NCI-H2029 treated with DMSO at 0.1 percent for 48 hours (cell line): Measurements from ENCODE around the gene MYBPC3.
"Not testable (repeated sequence)": the region's sequence is repeated elsewhere in the genome, so short reads cannot be mapped to it uniquely, and the experiment has no call there.

Experiments used
- DNase-seq: peaks from one replicate; lab custom pipeline; 2025; lab: John Stamatoyannopoulos, UW

Gene MYBPC3

DNA sequence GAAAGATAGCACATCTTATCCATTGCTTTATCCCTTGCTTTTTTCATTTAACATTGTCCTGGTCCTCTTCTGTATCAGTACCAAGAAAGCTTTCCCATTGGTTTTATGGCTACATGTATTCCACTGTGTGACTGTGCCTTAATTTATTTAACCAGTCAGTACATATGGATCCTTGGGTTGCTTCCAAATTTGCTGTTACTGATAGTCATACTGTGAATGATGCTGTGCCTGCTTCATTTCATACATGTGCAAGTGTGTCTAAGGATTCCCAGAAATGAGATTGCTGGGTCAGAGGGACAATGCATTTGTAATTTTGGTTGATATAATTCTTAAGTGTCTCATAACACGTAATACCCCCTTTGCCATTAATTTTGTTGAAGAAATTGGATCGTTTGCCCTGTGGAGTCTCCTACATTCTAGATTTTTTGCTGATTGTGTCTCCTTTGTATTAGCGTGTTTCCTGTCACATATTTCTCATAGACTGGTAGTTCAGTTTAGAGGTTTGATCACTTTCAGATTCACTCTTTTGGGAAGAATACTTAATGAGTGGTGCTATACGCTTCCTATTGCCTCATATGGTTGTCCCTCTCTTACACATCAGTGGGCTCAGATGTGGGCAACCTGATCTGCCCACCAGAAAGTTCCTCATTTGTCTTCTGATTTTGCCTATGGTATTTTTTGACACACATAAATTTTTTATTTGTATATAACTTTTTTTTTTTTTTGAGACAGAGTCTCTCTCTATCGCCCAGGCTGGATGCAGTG lies 35.3 kb downstream of the MYBPC3 start:
- DNase-seq = no peak

DNA sequence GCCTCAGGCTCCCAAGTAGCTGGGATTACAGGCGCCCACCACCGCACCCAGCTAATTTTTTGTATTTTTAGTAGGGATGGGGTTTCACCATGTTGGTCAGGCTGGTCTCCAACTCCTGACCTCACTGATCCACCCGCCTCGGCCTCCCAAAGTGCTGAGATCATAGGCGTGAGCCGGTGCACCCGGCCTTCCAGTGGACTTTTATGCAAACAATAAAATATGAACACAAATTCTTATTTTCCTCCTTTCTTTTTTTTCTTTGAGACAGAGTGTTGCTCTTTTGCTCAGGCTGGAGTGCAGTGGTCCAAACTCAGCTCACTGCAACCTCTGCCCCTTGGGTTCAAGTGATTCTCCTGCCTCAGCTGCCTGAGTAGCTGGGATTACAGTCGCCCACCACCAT lies 36.0 kb downstream of the MYBPC3 start:
- DNase-seq = not testable (repeated sequence)

DNA sequence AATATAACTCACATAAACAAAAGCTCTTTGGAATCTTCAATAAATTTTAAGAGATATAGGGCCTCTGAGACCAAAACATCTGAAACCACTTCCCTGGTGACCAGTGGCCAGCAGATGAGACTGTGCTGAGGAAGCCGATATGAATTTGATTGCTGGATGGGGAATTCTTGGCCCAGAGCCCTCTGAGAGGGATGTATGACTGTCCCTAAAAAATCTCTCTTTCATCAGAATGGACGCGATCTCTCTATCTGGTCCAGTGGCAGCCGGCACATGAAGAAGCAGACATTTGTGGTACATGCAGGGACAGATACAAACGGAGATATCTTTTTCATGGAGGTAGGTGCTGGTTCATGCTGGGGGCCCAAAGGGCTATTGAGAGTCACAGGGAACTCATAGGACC lies 37.5 kb downstream of the MYBPC3 start:
- no peak for DNase-seq

DNA sequence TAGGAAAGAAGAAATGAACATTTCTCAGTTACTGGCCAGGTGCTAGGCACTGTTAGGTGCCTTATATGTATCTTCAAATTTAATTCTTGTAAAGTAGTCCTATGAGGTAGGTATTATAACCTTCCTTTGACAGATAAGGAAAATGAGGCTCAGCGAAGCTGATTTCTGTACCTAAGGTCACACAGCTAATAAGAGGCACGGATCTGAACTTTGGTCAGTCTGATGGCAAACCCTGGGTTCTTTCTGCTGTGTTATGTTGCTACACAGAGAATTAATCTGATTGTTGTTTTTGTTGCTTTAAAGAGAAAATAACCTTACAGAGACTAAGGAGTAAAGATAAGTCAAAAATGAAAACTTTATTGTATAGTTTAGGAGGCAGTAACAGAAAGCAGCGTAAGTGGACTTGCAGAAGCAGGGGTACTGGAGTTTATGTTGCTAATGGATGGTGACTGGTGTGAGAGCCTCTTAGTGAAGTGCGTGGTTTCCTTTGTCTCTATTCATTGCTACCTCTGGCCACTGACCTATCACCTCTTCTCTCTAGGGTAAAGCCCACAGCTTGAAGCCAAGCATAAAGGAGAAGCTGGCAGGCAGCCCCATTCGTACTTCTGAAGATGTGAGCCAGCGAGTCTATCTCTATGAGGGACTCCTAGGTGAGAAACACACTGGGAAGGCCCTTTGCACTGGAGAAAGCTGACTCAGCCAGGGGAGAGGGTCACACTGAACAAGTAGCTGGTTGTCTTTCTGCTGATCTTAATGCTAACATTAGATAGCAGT lies 44.3 kb downstream of the MYBPC3 start:
- DNase-seq = no peak

DNA sequence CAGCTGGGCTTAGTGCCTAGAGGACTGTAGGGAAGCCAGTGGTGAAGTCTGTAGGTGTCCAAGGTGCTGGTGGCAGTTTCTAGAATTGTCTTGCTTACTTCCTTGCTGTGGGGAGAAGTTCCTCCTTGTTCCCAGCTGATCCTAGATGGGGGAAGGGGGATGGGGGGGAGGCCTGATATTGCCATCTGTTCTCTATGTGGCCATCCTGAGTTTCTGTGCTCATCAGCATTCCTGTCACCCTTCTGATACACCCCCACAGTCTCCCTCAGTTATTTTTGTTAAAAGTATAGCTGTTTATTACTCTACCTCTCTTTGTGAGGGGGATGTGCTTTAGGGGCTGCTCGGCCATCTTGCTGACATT lies 46.0 kb downstream of the MYBPC3 start:
- no peak for DNase-seq

DNA sequence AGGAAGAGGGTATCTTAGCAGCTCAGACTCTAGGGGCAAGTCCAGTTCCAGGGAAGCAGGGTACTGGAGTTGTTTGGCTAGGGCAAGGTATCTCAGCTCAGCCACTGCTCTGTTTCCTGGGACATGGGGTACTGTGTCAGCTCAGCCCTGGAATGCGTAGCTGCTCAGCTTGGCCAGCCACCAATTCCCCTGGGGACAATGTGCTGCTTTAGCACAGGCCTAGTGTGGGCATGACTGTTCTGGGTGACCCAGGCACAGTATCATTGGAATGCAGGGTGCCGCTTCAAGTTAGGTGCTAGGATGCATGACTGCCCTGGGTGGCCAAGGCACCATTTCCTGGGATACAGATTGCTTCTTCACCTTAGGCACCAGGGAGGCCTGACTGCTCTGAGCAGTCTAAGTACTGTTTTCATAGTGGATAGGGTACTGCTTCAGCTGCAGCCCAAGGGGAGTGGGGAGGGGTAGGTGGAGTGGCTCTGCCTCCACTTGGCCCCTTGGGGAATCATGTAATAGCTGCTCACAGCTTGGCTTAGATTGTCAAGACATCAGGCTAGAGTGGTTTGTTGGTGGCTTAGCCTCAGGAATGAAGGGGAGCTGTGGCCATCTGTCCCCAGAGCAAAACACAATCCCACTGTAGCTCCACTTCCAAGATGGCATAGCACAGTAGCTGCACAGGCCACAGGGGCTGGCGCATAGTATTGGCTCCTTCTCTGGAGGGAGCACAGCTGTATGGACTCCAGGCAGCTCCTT lies 46.6 kb downstream of the MYBPC3 start:
- DNase-seq = no peak

DNA sequence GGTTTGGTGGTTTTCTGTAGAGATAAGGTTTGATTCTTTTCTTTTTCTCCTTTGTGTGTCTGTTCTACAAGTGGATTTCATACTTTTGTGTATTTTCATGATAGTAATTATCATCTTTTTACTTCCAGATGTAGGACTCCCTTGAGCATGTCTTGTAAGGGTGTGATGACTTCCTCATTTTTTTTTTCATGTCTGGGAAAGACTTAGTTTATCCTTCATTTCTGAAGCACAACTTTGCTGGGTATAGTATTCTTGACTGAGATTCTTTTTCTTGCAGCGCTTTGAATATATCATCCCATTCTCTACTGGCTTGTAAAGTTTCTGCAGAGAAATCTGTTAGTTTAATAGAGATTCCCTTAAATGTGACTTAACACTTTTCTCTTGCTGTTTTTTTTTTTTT lies 49.6 kb downstream of the MYBPC3 start:
- DNase-seq = no peak

DNA sequence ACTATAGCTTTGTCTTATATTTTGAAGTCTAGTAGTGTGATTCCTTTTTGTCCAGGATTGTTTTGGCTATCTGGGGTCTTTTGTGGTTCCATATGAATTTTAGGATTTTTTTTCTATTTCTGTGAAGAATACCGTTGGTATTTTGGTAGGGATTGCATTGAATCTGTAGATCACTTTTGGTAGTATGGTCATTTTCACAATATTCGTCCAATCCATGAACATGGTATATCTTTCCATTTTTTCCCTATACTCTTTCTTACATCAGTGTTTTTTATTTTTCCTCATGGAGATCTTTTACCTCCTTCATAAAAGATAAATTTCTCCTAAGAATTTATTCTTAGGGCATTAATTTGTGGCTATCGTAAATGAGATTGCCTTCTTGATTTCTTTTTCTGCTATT lies 53.4 kb downstream of the MYBPC3 start:
- DNase-seq = no peak

DNA sequence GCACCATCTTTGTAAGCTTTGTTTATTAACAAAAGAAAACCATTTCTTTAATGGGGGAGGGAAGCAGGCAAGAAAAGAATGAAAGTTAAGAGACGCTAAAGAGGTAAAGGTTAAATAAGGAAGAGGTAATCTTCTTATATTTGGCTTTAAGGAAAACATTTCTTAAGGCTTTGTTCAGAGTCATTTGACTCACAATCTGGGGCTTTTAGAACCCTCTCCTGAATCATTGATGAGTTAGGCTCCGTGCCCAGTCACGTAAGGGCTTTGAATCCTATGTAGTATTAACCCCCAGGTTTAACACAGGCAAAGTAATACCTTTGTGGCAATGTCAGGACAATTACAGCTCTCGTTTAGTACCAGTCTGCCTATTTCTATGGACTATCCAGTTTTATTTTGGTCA lies 56.5 kb downstream of the MYBPC3 start:
- no peak for DNase-seq

DNA sequence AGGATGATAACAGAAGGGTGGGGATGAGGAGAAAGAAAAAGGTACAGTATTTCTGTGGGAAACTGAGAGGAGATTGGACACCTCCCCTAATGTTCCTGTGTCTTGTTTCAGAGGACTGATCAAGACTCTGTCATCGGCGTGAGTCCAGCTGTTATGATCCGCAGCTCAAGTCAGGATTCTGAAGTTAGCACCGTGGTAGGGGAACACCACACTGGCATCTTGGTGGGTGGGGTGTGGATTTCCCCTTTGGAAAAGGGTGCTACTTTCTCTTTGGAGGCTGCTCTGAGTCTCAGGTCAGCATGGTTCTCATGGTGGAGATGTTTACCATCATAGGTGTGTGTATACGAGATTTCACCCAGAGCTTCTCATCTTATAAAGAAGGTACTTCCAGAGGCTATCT lies 57.1 kb downstream of the MYBPC3 start:
- no peak for DNase-seq

DNA sequence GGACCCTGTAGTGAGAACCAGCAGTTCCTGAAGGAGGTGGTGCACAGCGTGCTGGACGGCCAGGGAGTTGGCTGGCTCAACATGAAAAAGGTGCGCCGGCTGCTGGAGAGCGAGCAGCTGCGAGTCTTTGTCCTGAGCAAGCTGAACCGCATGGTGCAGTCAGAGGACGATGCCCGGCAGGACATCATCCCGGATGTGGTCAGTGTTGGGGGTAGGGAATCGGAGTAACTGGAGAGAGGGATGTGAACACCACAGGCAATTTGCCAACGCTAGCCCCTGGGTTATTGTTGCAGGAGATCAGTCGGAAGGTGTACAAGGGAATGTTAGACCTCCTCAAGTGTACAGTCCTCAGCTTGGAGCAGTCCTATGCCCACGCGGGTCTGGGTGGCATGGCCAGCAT lies 62.6 kb downstream of the MYBPC3 start:
- no peak for DNase-seq

DNA sequence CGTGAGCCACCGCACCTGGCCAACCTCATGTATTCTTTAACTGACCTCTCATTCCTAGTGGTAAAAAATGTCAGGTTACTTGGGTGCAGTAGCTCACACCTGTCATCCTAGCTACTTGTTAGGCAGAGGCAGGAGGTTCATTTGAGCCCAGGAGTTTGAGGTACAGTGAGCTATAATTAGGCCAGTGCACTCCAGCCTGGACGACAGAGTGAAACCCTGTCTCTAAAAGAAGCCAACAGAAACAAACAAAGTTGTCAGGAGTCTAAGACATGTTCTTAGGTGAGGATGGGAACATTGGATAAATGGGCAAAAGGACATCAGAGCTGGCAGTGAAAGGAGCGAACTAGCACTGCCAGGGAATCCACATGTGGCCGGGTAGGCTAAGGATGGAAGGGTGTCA lies 64.4 kb downstream of the MYBPC3 start:
- no peak for DNase-seq

DNA sequence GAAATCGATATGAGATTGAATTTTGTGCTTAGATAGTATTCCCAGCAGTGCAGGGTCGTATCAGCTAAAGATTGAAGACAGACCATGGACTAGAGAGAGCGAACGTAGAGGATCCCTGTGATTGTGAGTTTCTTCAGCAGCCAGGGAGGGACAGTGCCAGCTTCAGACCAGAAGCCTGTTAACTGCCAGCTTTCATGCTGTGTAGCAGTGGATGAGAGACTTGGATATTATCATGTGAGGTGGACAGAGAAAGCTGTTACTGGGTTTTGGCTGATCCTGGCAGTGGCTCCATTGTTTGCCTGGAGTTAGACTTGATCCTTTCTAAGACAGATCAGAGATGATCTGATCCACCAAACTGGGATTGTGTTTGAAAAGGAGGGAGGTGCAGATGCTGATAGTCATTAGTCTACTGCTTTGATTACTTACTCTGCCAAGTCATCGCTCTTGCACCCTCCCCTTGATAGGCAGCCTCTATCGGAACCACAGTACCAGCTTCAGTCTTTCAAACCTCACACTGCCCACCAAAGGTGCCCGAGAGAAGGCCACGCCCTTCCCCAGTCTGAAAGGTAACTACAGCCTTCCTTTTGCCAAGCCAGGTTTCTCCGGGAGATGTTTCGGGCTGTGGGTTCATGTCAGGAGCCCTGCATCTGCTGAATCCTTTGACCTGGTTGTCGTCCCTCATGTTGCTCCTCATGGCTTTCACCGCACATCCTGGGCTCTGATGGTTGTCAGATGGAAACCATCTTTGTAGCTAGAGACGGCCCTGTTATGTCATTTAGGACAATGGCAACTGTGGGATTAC lies 66.3 kb downstream of the MYBPC3 start:
- DNase-seq = no peak

DNA sequence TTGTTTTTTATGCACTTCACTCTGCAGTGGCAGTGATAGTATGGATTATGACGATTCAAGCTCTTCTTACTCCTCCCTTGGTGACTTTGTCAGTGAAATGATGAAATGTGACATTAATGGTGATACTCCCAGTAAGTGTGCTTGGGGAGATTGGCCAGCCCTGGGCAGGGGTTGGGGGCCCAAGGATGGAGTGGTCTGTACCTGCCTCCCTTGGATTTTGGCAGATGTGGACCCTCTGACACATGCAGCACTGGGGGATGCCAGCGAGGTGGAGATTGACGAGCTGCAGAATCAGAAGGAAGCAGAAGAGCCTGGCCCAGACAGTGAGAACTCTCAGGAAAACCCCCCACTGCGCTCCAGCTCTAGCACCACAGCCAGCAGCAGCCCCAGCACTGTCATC lies 68.4 kb downstream of the MYBPC3 start:
- no peak for DNase-seq

DNA sequence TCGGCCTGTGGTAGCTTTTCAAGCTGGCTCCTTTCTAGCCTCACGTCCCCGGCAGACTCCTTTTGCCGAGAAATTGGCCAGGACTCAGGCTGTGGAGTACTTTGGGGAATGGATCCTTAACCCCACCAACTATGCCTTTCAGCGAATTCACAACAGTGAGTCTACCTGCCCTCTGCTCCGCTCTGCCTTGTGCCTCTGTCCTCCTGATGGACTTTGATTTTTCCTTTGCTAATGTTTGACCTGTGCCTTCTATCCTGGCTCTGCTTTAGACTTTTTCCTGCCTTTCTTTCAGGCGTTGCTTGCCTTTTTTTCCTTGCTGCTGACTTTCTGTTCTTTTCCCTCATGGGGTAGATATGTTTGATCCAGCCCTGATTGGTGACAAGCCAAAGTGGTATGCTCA lies 70.0 kb downstream of the MYBPC3 start:
- DNase-seq = no peak
